H1 (cell line): ENCODE data around the gene PXDC1. TPM values are rescaled to one million over a fixed set of nuclear protein-coding genes. Genes with fewer than 3 reads are reported as not detected.

Source experiments
- CTBP2 ChIP-seq: IDR thresholded peaks from 2 replicates; pipeline ENCODE4 v1.7.0; 2011; ENCODE audit warnings: borderline replicate concordance, mild to moderate bottlenecking, moderate library complexity, mixed read lengths, low read length; ENCODE audit not compliant: insufficient read depth, insufficient read length
- FOSL1 ChIP-seq: IDR thresholded peaks from 2 replicates; pipeline ENCODE4 v1.6.1; 2011; ENCODE audit warnings: mild to moderate bottlenecking, low read depth, low read length, moderate library complexity; ENCODE audit not compliant: insufficient read depth
- MAX ChIP-seq: IDR thresholded peaks from 2 replicates; pipeline ENCODE4 v1.6.1; 2012; ENCODE audit warnings: inconsistent platforms
- SIRT6 ChIP-seq: IDR thresholded peaks from one replicate; pipeline ENCODE4 v1.7.1; 2012; ENCODE audit warnings: low read length, inconsistent platforms
- polyA plus RNA-seq, 7 experiments: library from polyadenylated mRNA; depleted of rRNA in 3 of 7; stranded (reverse) in 5 of 7; unstranded in 2 of 7; fragments of >200 nt in 5 of 7; fragments of 200-250 nt in 2 of 7; gene quantifications; 1 replicate in 5 of 7; 2 replicates in 1 of 7; 4 replicates in 1 of 7; pipeline versions ENCODE4 v1.2.1 to v1.2.3, GENCODE V29; 2011 to 2013; ENCODE audit warnings: missing spikeins in 2 of 7, mixed read lengths in 2 of 7
- total RNA-seq: library from RNA; stranded (reverse); fragmentation: NEBNext Ultra II Directional; extraction: Animal tissue kit (Norgen Biotek cat#: 25700); gene quantifications from 2 replicates; pipeline ENCODE4 v1.2.1, GENCODE V29; 2021
- TF ChIP-seq, protein P1 (sequence below): fragments of 300-600 bp; sonication (generic); IDR thresholded peaks from 2 replicates; pipeline ENCODE4 v1.7.1; 2012; ENCODE audit warnings: low read length, moderate library complexity, mild to moderate bottlenecking, inconsistent platforms; ENCODE audit not compliant: insufficient replicate concordance

PXDC1 gene
- total and polyA plus RNA-seq, 2 of the 8 experiments (the other 6 are each of a cell fraction or from before 2014, with no cell fraction given) = 1.7 to 2.0 TPM

DNA sequence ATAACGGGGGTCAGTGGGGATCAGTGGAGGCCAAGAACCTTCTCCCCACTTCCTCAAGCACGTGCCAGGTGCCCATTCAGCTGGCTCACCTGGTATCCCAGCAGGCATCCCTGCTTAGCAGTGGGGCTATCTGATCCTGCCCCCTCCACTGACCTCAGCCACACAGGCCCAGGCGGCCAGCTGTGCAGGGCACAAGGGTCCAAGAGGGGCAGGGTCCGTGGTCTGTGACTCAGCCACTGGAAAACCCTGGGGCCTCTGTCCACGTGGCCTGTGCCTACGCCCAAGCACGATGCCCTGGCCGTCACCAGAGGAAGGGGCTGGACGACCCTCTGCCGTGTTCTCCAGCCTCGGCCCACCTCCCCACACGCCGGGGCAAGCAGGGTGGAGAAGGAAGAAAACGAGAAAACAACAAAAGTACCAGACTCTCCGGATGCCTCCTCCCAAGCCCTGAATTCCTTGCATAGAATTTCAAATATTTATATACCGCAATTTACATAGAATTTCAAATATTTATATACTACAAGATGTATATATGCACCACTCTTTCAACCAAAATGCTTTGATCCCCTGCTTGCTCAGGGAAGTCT lies 12.1 kb downstream of the PXDC1 start (continued):
- TF ChIP-seq, protein P1, sequence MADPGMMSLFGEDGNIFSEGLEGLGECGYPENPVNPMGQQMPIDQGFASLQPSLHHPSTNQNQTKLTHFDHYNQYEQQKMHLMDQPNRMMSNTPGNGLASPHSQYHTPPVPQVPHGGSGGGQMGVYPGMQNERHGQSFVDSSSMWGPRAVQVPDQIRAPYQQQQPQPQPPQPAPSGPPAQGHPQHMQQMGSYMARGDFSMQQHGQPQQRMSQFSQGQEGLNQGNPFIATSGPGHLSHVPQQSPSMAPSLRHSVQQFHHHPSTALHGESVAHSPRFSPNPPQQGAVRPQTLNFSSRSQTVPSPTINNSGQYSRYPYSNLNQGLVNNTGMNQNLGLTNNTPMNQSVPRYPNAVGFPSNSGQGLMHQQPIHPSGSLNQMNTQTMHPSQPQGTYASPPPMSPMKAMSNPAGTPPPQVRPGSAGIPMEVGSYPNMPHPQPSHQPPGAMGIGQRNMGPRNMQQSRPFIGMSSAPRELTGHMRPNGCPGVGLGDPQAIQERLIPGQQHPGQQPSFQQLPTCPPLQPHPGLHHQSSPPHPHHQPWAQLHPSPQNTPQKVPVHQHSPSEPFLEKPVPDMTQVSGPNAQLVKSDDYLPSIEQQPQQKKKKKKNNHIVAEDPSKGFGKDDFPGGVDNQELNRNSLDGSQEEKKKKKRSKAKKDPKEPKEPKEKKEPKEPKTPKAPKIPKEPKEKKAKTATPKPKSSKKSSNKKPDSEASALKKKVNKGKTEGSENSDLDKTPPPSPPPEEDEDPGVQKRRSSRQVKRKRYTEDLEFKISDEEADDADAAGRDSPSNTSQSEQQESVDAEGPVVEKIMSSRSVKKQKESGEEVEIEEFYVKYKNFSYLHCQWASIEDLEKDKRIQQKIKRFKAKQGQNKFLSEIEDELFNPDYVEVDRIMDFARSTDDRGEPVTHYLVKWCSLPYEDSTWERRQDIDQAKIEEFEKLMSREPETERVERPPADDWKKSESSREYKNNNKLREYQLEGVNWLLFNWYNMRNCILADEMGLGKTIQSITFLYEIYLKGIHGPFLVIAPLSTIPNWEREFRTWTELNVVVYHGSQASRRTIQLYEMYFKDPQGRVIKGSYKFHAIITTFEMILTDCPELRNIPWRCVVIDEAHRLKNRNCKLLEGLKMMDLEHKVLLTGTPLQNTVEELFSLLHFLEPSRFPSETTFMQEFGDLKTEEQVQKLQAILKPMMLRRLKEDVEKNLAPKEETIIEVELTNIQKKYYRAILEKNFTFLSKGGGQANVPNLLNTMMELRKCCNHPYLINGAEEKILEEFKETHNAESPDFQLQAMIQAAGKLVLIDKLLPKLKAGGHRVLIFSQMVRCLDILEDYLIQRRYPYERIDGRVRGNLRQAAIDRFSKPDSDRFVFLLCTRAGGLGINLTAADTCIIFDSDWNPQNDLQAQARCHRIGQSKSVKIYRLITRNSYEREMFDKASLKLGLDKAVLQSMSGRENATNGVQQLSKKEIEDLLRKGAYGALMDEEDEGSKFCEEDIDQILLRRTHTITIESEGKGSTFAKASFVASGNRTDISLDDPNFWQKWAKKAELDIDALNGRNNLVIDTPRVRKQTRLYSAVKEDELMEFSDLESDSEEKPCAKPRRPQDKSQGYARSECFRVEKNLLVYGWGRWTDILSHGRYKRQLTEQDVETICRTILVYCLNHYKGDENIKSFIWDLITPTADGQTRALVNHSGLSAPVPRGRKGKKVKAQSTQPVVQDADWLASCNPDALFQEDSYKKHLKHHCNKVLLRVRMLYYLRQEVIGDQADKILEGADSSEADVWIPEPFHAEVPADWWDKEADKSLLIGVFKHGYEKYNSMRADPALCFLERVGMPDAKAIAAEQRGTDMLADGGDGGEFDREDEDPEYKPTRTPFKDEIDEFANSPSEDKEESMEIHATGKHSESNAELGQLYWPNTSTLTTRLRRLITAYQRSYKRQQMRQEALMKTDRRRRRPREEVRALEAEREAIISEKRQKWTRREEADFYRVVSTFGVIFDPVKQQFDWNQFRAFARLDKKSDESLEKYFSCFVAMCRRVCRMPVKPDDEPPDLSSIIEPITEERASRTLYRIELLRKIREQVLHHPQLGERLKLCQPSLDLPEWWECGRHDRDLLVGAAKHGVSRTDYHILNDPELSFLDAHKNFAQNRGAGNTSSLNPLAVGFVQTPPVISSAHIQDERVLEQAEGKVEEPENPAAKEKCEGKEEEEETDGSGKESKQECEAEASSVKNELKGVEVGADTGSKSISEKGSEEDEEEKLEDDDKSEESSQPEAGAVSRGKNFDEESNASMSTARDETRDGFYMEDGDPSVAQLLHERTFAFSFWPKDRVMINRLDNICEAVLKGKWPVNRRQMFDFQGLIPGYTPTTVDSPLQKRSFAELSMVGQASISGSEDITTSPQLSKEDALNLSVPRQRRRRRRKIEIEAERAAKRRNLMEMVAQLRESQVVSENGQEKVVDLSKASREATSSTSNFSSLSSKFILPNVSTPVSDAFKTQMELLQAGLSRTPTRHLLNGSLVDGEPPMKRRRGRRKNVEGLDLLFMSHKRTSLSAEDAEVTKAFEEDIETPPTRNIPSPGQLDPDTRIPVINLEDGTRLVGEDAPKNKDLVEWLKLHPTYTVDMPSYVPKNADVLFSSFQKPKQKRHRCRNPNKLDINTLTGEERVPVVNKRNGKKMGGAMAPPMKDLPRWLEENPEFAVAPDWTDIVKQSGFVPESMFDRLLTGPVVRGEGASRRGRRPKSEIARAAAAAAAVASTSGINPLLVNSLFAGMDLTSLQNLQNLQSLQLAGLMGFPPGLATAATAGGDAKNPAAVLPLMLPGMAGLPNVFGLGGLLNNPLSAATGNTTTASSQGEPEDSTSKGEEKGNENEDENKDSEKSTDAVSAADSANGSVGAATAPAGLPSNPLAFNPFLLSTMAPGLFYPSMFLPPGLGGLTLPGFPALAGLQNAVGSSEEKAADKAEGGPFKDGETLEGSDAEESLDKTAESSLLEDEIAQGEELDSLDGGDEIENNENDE = no peak
- TF ChIP-seq SIRT6 (no peak), MAX (no peak), FOSL1 (no peak), CTBP2 (no peak)
